PC-3 (cell line): ENCODE data around the gene RAPGEF4. TPM values are rescaled to one million over a fixed set of nuclear protein-coding genes. Genes with fewer than 3 reads are reported as not detected.

Source experiments
- ATAC-seq: fragments of 200-7000 bp; cut with Tn5 transposase; 2 replicates; pipeline ENCODE4 v1.9.1; 2020; ENCODE audit warnings: mild to moderate bottlenecking, moderate library complexity
- BruUV-seq: library from RNA; stranded (reverse); fragments of 400-500 nt; replicated peaks from 2 replicates; lab custom pipeline; 2021; lab: Mats Ljungman, UMichigan
- CTCF ChIA-PET: fragments of 300-600 bp; sonication (Branson Sonifier 250); formaldehyde crosslinking; loops from one replicate; lab custom pipeline; 2022; ENCODE audit warnings: antibody characterized with exemption; lab: Charles Lee
- POLR2A ChIA-PET: fragments of 300-600 bp; sonication (Branson Sonifier 250); formaldehyde crosslinking; loops from one replicate; lab custom pipeline; 2022; ENCODE audit warnings: antibody characterized with exemption; ENCODE audit not compliant: unreplicated experiment; lab: Charles Lee
- DNase-seq: peaks from one replicate; pipeline ENCODE4 v3.0.0-alpha.2; 2015
- H2AFZ ChIP-seq: fragments of 300-600 bp; sonication (generic); 2 replicates; pipeline ENCODE4 v1.6.0; 2016; ENCODE audit warnings: antibody characterized with exemption, low read length
- H3F3A ChIP-seq: fragments of 300-600 bp; sonication (generic); one replicate; pipeline ENCODE4 v1.6.0; 2017; ENCODE audit warnings: antibody characterized with exemption, low read length, control low read depth, mild to moderate bottlenecking; ENCODE audit not compliant: unreplicated experiment
- H3K27ac ChIP-seq: fragments of 300-600 bp; sonication (generic); 2 replicates; pipeline ENCODE4 v1.5.1; 2016; ENCODE audit warnings: mild to moderate bottlenecking, low read length
- H3K27me3 ChIP-seq: fragments of 300-600 bp; sonication (generic); 2 replicates; pipeline ENCODE4 v1.6.1; 2016; ENCODE audit warnings: low read length, mixed read lengths
- H3K36me3 ChIP-seq: fragments of 300-600 bp; sonication (generic); 2 replicates; pipeline ENCODE4 v1.6.1; 2016; ENCODE audit warnings: low read depth, mixed run types, low read length, mixed read lengths
- H3K4me1 ChIP-seq: fragments of 300-600 bp; sonication (generic); 2 replicates; pipeline ENCODE4 v1.5.1; 2016; ENCODE audit warnings: low read length; ENCODE audit not compliant: insufficient read depth
- H3K4me2 ChIP-seq: fragments of 300-600 bp; sonication (generic); 2 replicates; pipeline ENCODE4 v1.6.0; 2016; ENCODE audit warnings: low read length
- H3K4me3 ChIP-seq: fragments of 300-600 bp; sonication (generic); 2 replicates; pipeline ENCODE4 v1.5.1; 2016; ENCODE audit warnings: mild to moderate bottlenecking, low read length, mixed read lengths
- H3K79me2 ChIP-seq: fragments of 300-600 bp; sonication (generic); 2 replicates; pipeline ENCODE4 v1.6.1; 2017; ENCODE audit warnings: low read length, mixed read lengths
- H3K9ac ChIP-seq: fragments of 300-600 bp; sonication (generic); 2 replicates; pipeline ENCODE4 v1.6.0; 2016; ENCODE audit warnings: mild to moderate bottlenecking, low read length
- H3K9me2 ChIP-seq: fragments of 300-600 bp; sonication (generic); replicated peaks from 2 replicates; pipeline ENCODE4 v1.6.1; 2016; ENCODE audit warnings: mixed run types, low read length, mixed read lengths
- H3K9me3 ChIP-seq: fragments of 300-600 bp; sonication (generic); 2 replicates; pipeline ENCODE4 v1.6.1; 2016; ENCODE audit warnings: low read length, mixed read lengths
- H4K20me1 ChIP-seq: fragments of 300-600 bp; sonication (generic); 2 replicates; pipeline ENCODE4 v1.6.1; 2016; ENCODE audit warnings: low read length, mixed read lengths
- CTCF ChIP-seq: fragments of 300-600 bp; sonication (generic); conservative IDR thresholded peaks from 2 replicates; pipeline ENCODE4 v1.5.1; 2017; ENCODE audit warnings: antibody characterized with exemption, low read depth, mild to moderate bottlenecking, low read length
- EZH2 ChIP-seq: fragments of 300-600 bp; sonication (generic); IDR thresholded peaks from one replicate; pipeline ENCODE4 v1.6.1; 2017; ENCODE audit warnings: antibody characterized with exemption, mild to moderate bottlenecking, low read length; ENCODE audit not compliant: unreplicated experiment
- EZH2phosphoT487 ChIP-seq: fragments of 300-600 bp; sonication (generic); IDR thresholded peaks from 2 replicates; pipeline ENCODE4 v1.6.1; 2018; ENCODE audit warnings: mild to moderate bottlenecking, antibody characterized with exemption, low read length, borderline replicate concordance
- intact Hi-C: fragments of 100-400 bp; cut with micrococcal nuclease; formaldehyde crosslinking; loops from 2 replicates; pipeline ENCODE4 v1.9.0; 2023
- total RNA-seq: library from RNA; depleted of rRNA; stranded (reverse); fragments of >200 nt; gene quantifications from 2 replicates; pipeline ENCODE4 v1.2.3, GENCODE V29; 2014

RAPGEF4 gene
- total RNA-seq, 1 experiment from 2014 or later: 0.87 TPM

GRCh38 chr2:172967036-172967982, 231.7 kb downstream of the RAPGEF4 start:
- BruUV-seq: no TSS peak
- Histone ChIP-seq H3K36me3 (no peaks in the 10 kb centered on the region), H3F3A (no peaks in the 10 kb centered on the region), H3K27ac (no peak overlapping the region), H3K9me2 (no peaks in the 10 kb centered on the region), H2AFZ (no peak overlapping the region), H3K9me3 (no peaks in the 10 kb centered on the region), H3K9ac (no peak overlapping the region), H3K79me2 (no peaks in the 10 kb centered on the region), H3K4me2 (peak overlapping the region; percentile 41), H3K4me1 (peaks cover 45% of the 10 kb centered on the region), H4K20me1 (no peaks in the 10 kb centered on the region), H3K4me3 (no peak overlapping the region), H3K27me3 (no peaks in the 10 kb centered on the region)
- no peak for TF ChIP-seq EZH2phosphoT487
- no peak for TF ChIP-seq EZH2
- TF ChIP-seq CTCF: no peak
- POLR2A ChIA-PET: no interaction called here
- intact Hi-C loops: loop anchor here (5.0 kb wide), 1 partner anchor 35 kb away; no protein-coding TSS in a partner anchor
- no peak for DNase-seq
- CTCF ChIA-PET: interaction anchor here (0.6 kb wide), 1 partner anchor 59 kb away, joined by 3 read pairs; no protein-coding TSS in a partner anchor
- ATAC-seq: no peak

GRCh38 chr2:172968061-172968469, 232.4 kb downstream of the RAPGEF4 start:
- Histone ChIP-seq H3K27me3 (no peaks in the 10 kb centered on the region), H4K20me1 (no peaks in the 10 kb centered on the region), H3K79me2 (no peaks in the 10 kb centered on the region), H3K9ac (no peak overlapping the region), H2AFZ (no peak overlapping the region), H3K27ac (no peak overlapping the region), H3K9me2 (no peaks in the 10 kb centered on the region), H3F3A (no peaks in the 10 kb centered on the region), H3K36me3 (no peaks in the 10 kb centered on the region), H3K4me3 (no peak overlapping the region), H3K9me3 (no peaks in the 10 kb centered on the region), H3K4me2 (peak overlapping the region; percentile 41), H3K4me1 (peaks cover 37% of the 10 kb centered on the region)
- POLR2A ChIA-PET: no interaction called here
- TF ChIP-seq CTCF: no peak
- no peak for TF ChIP-seq EZH2
- TF ChIP-seq EZH2phosphoT487: no peak
- DNase-seq: peak; percentile 80
- CTCF ChIA-PET: interaction anchor here (0.6 kb wide), 1 partner anchor 59 kb away, joined by 3 read pairs; no protein-coding TSS in a partner anchor
- ATAC-seq: peak; percentile 89
- BruUV-seq: no TSS peak
- intact Hi-C loops: loop anchor here (1.0 to 5.0 kb wide), 2 partner anchors 17 to 36 kb away; no protein-coding TSS in a partner anchor
